ENCODE results near the gene NCAPH2. TPM values are rescaled to one million over a fixed set of nuclear protein-coding genes. Genes with fewer than 3 reads are reported as not detected.

The NCAPH2 gene
- total RNA-seq, 8 experiments from 2014 or later, result 12.1 to 59.7 (median 39.5) TPM

- Histone ChIP-seq H3K4me1 (replicated peaks in 1 of 2) (peaks cover 13 to 18% of the 10 kb centered on the region in 2 donors), H3K4me3 (no peak overlapping the region), H3K27ac (no peak overlapping the region)
- ATAC-seq (replicated peaks in 6 of 8), result no peak
- no CpG with 5 or more reads among the region's 8 CpGs for WGBS, 10 experiments
- in situ Hi-C loops (cut with MboI; ENCODE audit: low pct_unique_long_range_greater_than_20kb in 2 of 9, low sequenced_read_pairs in 9 of 9, unreplicated experiment in 9 of 9), result no loop called here
Observed at GRCh38 chr22:50468626-50469025, 39.4 kb upstream of the NCAPH2 start.

DNA sequence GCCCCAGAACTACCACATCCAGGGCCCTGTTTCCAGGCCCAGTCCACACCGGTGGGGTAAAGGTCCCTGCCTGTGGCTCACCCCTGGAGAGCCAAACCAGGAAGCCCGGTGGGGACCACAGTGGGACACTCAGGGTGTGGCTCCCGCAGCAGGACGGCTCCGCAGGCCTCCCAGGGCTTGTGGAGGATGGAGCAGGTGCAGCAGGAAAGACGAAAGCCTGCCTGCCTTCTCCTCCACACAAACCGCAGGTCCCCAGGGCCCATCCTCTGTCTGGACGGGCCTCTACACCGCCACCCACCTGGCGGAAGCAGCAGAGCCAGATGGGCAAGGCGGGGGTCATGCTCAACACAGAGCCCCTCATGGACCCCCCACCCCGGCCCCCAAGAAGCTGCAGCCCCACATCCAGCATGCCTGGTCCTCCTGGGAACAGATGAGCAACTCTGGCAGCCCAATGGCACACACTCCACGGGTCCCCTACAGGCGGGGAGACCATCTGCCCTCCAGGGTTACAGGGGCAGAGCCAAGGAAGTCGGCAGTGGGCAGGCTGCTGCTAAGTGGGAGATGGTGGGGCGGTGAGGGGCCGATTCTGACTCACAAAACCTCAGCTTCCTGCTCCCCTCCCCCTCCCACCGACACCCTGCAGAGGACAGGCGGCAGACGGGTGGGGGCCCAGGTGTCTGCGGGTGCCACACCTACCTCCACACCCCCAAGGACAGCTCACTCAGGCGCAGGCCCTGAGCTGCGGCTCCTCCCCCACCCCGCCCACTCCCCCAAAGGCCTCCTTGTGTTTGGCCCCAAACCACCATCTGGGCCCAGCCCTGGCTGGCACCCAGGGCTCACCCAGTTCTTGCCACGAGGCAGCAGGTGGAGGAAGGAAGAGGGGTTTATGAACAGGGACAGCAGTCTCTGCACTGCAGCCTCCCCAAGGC is 38.4 kb upstream of the NCAPH2 start:
- H3K4me3 ChIP-seq, result no peak overlapping the region
- in situ Hi-C loops (cut with MboI; ENCODE audit: low pct_unique_long_range_greater_than_20kb in 2 of 9, low sequenced_read_pairs in 9 of 9, unreplicated experiment in 9 of 9), result no loop called here
- no peak overlapping the region for H3K27ac ChIP-seq
- peak in 2 of 8 experiments; percentile 4 to 10 for ATAC-seq (replicated peaks in 6 of 8)
- no CpG with 5 or more reads among the region's 25 CpGs for WGBS, 10 experiments
- H3K4me1 ChIP-seq (replicated peaks in 1 of 2), result peaks cover 15 to 20% of the 10 kb centered on the region in 2 donors

GRCh38 chr22:50470491-50470890 is 37.5 kb upstream of the NCAPH2 start:
- no peak overlapping the region for H3K27ac ChIP-seq
- ATAC-seq (replicated peaks in 6 of 8), result no peak
- no peak overlapping the region for H3K4me3 ChIP-seq
- in situ Hi-C loops (cut with MboI; ENCODE audit: low pct_unique_long_range_greater_than_20kb in 2 of 9, low sequenced_read_pairs in 9 of 9, unreplicated experiment in 9 of 9), result no loop called here
- 80 to 100% (median 86%) methylated on average over 1 to 3 of the region's 6 CpGs; no CpG with 5 or more reads in 6 of the 10 experiments for WGBS, 10 experiments
- H3K4me1 ChIP-seq (replicated peaks in 1 of 2), result peaks cover 18 to 22% of the 10 kb centered on the region in 2 donors

DNA sequence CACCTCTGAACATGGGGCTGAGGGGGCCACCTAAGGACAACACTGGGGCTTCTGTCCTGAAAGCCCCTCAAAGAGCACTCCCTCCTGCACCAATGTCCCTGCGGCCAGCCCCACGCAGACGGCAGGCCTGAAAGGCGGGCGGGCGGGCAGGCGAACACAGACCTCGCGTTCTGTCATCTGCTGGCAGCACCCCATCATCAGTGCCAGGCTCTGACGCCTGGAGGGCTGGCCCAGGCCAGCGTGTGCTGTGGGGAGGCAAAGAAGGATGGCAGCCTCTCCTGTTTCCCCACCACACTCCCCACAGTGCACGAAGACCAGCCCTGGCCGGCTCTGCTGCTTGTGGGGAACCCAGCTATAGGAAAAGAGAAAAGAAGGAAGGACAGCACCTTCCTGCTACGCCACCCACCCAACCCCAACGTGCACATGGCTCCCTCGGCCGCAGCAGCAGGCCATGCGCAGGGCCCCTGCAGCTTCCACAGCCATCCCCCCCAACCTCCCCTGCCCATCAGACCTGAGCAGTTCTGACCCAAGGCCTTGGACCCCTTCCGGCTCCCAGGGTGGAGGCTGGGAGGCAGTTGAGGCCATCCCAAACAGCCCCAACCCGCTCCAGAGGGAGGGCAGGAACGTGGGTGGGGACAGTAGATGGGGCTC is 36.7 kb upstream of the NCAPH2 start:
- Histone ChIP-seq H3K27ac (no peak overlapping the region), H3K4me3 (no peak overlapping the region), H3K4me1 (replicated peaks in 1 of 2) (peaks cover 19 to 24% of the 10 kb centered on the region in 2 donors)
- in situ Hi-C loops (cut with MboI; ENCODE audit: low pct_unique_long_range_greater_than_20kb in 2 of 9, low sequenced_read_pairs in 9 of 9, unreplicated experiment in 9 of 9), result no loop called here
- 64 to 97% (median 80%) methylated on average over 2 to 9 of the region's 21 CpGs; no CpG with 5 or more reads in 6 of the 10 experiments for WGBS, 10 experiments
- ATAC-seq (replicated peaks in 6 of 8), result no peak

DNA sequence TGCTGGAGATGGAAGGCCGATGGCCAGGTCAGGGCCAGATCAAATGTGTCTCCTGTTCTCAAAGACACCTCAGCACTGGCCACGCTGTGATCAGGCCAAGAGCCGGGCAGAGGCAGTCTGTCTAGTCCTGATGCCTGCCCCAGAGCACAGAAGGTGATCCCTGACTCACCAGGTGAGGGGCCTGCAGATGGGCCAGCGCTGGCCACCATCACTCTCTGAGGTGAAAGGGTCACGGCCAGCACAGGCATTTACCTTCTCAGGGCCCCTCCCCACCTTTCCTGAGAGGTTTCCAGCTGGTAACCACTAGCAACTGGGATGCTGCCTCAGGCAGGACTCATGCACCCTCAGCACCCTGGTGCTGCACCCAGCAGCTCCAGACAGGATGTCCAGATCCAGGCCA is 36.1 kb upstream of the NCAPH2 start:
- no peak overlapping the region for H3K4me3 ChIP-seq
- ATAC-seq (replicated peaks in 6 of 8), result no peak
- in situ Hi-C loops (cut with MboI; ENCODE audit: low pct_unique_long_range_greater_than_20kb in 2 of 9, low sequenced_read_pairs in 9 of 9, unreplicated experiment in 9 of 9), result no loop called here
- no peak overlapping the region for H3K27ac ChIP-seq
- WGBS, 10 experiments, result 80 to 100% (median 90%) methylated on average over 1 to 3 of the region's 5 CpGs; no CpG with 5 or more reads in 4 of the 10 experiments
- H3K4me1 ChIP-seq (replicated peaks in 1 of 2), result peaks cover 22 to 27% of the 10 kb centered on the region in 2 donors

- H3K27ac ChIP-seq, result no peak overlapping the region
Observed at GRCh38 chr22:50473088-50473487, 34.9 kb upstream of the NCAPH2 start.

DNA sequence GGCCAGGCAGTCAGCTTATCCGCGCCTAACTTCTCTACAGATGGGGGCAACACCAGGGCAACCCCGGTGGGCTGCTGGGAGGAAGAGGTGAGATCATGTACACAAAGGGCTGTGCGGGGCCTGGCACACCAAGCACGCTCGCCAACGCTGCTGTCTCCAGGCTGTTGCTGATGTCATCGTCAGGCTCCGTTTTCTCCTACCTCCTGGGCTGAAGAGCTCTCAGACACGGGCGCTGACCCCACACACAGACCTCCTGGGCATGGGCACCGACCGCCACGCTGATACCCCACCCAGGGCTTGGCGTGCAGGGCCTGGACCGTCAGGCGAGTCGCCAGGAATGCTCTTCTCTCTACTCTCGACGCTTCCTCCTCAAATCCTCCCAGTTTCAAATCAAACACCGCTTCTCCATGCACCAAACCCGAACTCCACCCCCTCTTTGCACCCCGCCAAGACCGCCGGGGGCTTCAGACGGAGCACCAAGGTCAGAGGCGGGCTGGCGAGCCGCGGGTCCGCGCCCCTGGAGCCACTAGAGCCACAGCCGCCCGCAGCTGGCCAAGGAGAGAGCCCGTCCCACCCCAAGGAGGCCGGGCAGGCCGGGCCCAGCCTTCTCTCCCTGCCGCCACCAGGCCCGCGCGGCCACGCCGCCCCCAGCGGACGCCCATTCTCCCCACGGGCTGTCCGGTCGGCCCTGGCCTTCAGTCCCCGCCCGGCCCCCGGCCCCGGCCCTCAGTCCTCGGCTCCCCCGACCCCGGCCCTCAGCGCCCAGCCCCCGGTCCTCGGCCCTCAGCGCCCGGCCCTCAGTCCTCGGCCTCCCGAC is 34.0 kb upstream of the NCAPH2 start:
- in situ Hi-C loops (cut with MboI; ENCODE audit: low pct_unique_long_range_greater_than_20kb in 2 of 9, low sequenced_read_pairs in 9 of 9, unreplicated experiment in 9 of 9), result no loop called here
- Histone ChIP-seq H3K27ac (peak overlapping the region; percentile 64 to 76), H3K4me3 (peak overlapping the region; percentile 89 to 99 (median 94)), H3K4me1 (replicated peaks in 1 of 2) (peaks cover 26 to 27% of the 10 kb centered on the region in 2 donors)
- 0 to 20% (median 7%) methylated on average over 1 to 19 of the region's 62 CpGs; no CpG with 5 or more reads in 3 of the 10 experiments for WGBS, 10 experiments
- peak; percentile 23 to 68 (median 58) for ATAC-seq (replicated peaks in 6 of 8)

More at GRCh38 chr22:50473088-50473487, 34.9 kb upstream of the NCAPH2 start:
- in situ Hi-C loops (cut with MboI; ENCODE audit: low pct_unique_long_range_greater_than_20kb in 2 of 9, low sequenced_read_pairs in 9 of 9, unreplicated experiment in 9 of 9), result no loop called here
- H3K4me1 ChIP-seq (replicated peaks in 1 of 2), result peaks cover 26 to 27% of the 10 kb centered on the region in 2 donors
- ATAC-seq (replicated peaks in 6 of 8), result no peak
- peak overlapping the region in 2 of 5 donors; percentile 94 to 99 for H3K4me3 ChIP-seq
- WGBS, 10 experiments, result 40 to 90% (median 56%) methylated on average over 2 of the region's 6 CpGs; no CpG with 5 or more reads in 7 of the 10 experiments

DNA sequence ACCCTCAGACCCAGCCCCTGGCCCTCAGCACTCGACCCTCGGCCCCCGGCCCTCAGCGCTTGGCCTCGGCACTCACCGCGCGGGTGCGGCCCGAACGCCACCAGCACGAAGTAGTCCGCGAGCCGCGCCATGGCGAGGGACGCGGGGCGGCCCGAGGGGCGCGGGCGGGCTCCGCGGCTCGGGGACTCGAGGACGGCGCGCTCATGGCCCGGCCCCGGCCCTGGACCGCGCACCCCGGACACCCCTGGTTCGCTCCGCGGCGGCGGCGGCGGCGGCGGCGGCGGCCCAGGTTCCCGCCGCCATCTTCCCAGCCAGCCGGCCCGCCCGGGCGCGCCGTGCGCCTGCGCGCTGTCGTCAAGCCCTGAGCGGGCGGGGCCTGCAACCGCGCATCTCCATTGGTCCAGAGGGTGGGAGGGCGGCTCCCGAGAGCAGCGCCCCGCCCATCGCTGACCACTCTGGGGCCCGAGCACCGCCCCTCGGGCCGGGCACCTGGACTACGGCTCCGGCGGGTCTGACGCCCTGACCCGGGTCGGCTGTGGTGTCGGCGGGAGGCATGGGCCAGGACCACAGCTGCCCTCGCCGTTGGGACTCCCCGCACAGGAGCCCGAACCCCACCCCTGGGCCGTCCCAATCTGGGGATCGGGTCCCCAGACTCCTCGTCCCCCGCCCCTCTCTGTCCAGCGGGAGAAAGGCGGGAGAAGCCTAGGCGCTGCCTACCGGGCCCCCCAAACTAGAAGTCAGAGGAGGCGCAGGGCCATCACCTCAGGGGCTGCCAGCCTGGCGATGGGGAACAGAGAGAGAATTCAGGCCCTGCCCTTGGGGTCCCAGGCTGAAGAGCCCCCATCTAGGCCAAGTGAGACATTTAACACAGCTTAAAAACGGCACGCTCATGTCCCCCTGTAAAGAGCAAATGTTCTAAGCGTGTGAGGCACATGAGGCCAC is 33.0 kb upstream of the NCAPH2 start, which contains the start of gene SBF1:
SBF1 (minus strand) TSS at position 326 of the 942 bp plus-strand sequence; CDS start at position 131, 195 bp downstream.
- in situ Hi-C loops (cut with MboI; ENCODE audit: low pct_unique_long_range_greater_than_20kb in 2 of 9, low sequenced_read_pairs in 9 of 9, unreplicated experiment in 9 of 9), result no loop called here
- Histone ChIP-seq H3K27ac (peak within 1 kb of the TSS; percentile 64 to 76), H3K4me1 (replicated peaks in 1 of 2) (peaks cover 26 to 27% of the 10 kb centered on the region in 2 donors), H3K4me3 (peak within 1 kb of the TSS; percentile 89 to 99 (median 94))
- peak; percentile 70 to 89 (median 84) for ATAC-seq (replicated peaks in 6 of 8)
- WGBS, 10 experiments, result 0 to 50% (median 0%) methylated on average over 1 to 6 of the region's 97 CpGs; no CpG with 5 or more reads in 5 of the 10 experiments

DNA sequence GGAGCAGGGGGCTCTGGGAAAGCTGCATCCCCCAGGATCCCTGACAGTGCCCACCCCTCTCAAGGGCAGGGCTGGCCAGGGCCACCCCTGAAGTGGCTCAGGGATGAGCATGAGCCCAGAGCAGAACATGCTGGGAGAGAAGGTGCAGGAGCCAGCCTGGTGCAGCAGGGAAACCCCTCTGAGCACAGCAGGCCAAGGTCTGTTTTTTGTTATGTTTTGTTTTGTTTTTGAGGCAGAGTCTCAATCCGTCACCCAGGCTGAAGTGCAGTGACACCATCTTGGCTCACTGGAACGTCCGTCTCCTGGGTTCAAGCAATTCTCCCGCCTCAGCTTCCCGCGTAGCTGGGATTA is 32.4 kb upstream of the NCAPH2 start:
- in situ Hi-C loops (cut with MboI; ENCODE audit: low pct_unique_long_range_greater_than_20kb in 2 of 9, low sequenced_read_pairs in 9 of 9, unreplicated experiment in 9 of 9), result no loop called here
- no peak for ATAC-seq (replicated peaks in 6 of 8)

GRCh38 chr22:50476868-50477267 is 31.2 kb upstream of the NCAPH2 start:
- H3K4me1 ChIP-seq (replicated peaks in 1 of 2), result peaks cover 24 to 25% of the 10 kb centered on the region in 2 donors
- ATAC-seq (replicated peaks in 6 of 8), result peak in 5 of 8 experiments; percentile 3 to 40 (median 34)
- H3K4me3 ChIP-seq, result no peak overlapping the region
- 40 to 59% methylated on average over 2 of the region's 7 CpGs; no CpG with 5 or more reads in 8 of the 10 experiments for whole genome bisulfite sequencing, 10 experiments
- peak overlapping the region in 1 of 2 donors; percentile 16 for H3K27ac ChIP-seq
- in situ Hi-C loops (cut with MboI; ENCODE audit: low pct_unique_long_range_greater_than_20kb in 2 of 9, low sequenced_read_pairs in 9 of 9, unreplicated experiment in 9 of 9), result no loop called here

More for the DNA sequence above, 32.4 kb upstream of the NCAPH2 start:
- Histone ChIP-seq H3K4me1 (replicated peaks in 1 of 2) (peaks cover 23 to 24% of the 10 kb centered on the region in 2 donors), H3K27ac (no peak overlapping the region), H3K4me3 (peak overlapping the region in 3 of 5 donors; percentile 94 to 99 (median 98))
- 74 to 100% (median 95%) methylated on average over 1 to 6 of the region's 6 CpGs; no CpG with 5 or more reads in 4 of the 10 experiments for WGBS, 10 experiments

- H3K4me3 ChIP-seq, result no peak overlapping the region
- 70 to 100% (median 81%) methylated on average over 1 to 3 of the region's 12 CpGs; no CpG with 5 or more reads in 5 of the 10 experiments for WGBS, 10 experiments
- H3K27ac ChIP-seq, result no peak overlapping the region
- in situ Hi-C loops (cut with MboI; ENCODE audit: low pct_unique_long_range_greater_than_20kb in 2 of 9, low sequenced_read_pairs in 9 of 9, unreplicated experiment in 9 of 9), result no loop called here
- peaks cover 19 to 28% of the 10 kb centered on the region in 2 donors for H3K4me1 ChIP-seq (replicated peaks in 1 of 2)
- ATAC-seq (replicated peaks in 6 of 8), result no peak
Observed at GRCh38 chr22:50477923-50478322, 30.1 kb upstream of the NCAPH2 start.

All from motor neuron (in vitro differentiated cells).